GM23338 (cell line): ENCODE measurements around the gene SNX8. TPM values are rescaled to one million over a fixed set of nuclear protein-coding genes. Genes with fewer than 3 reads are reported as not detected.
A peak's percentile ranks its signal among the peaks of the same experiment; 100 is the strongest.

Experiments used
- ATAC-seq: fragments of 200-7000 bp; cut with Tn5 transposase; 3 replicates; pipeline ENCODE4 v1.9.1; 2020
- DNase-seq: peaks from one replicate; pipeline ENCODE4 v3.0.0-alpha.2; 2015; ENCODE audit warnings: low spot score
- H2AFZ ChIP-seq: fragments of 200-600 bp; sonication (generic); 2 replicates; pipeline ENCODE4 v1.8.0; 2016; ENCODE audit warnings: antibody characterized with exemption, mild to moderate bottlenecking, moderate library complexity
- H3F3A ChIP-seq: fragments of 200-600 bp; sonication (generic); replicated peaks from 2 replicates; pipeline ENCODE4 v1.8.0; 2017; ENCODE audit warnings: antibody characterized with exemption, mixed run types, low read depth
- H3K27ac ChIP-seq: fragments of 200-600 bp; sonication (generic); 2 replicates; pipeline ENCODE4 v1.6.1; 2016; ENCODE audit warnings: low read depth
- H3K27me3 ChIP-seq: fragments of 200-600 bp; sonication (generic); 2 replicates; pipeline ENCODE4 v1.8.0; 2016; ENCODE audit warnings: mild to moderate bottlenecking, mixed run types, moderate library complexity; ENCODE audit not compliant: insufficient read depth
- H3K36me3 ChIP-seq: fragments of 200-600 bp; sonication (generic); 2 replicates; pipeline ENCODE4 v1.8.0; 2016; ENCODE audit warnings: mild to moderate bottlenecking; ENCODE audit not compliant: insufficient read depth
- H3K4me1 ChIP-seq: fragments of 200-600 bp; sonication (generic); 2 replicates; pipeline ENCODE4 v1.8.0; 2016; ENCODE audit warnings: mild to moderate bottlenecking, moderate library complexity; ENCODE audit not compliant: insufficient read depth
- H3K4me2 ChIP-seq: fragments of 200-600 bp; sonication (generic); 2 replicates; pipeline ENCODE4 v1.7.1; 2017; ENCODE audit warnings: mixed run types
- H3K4me3 ChIP-seq: fragments of 200-600 bp; sonication (generic); 2 replicates; pipeline ENCODE4 v1.6.1; 2016; ENCODE audit warnings: mixed run types
- H3K79me2 ChIP-seq: fragments of 200-600 bp; sonication (generic); replicated peaks from 2 replicates; pipeline ENCODE4 v1.8.0; 2017; ENCODE audit warnings: mild to moderate bottlenecking; ENCODE audit not compliant: insufficient read depth
- H3K9me2 ChIP-seq: fragments of 200-600 bp; sonication (generic); 2 replicates; pipeline ENCODE4 v1.8.0; 2017; ENCODE audit not compliant: insufficient read depth
- H4K20me1 ChIP-seq: fragments of 200-600 bp; sonication (generic); replicated peaks from 2 replicates; pipeline ENCODE4 v1.8.0; 2017; ENCODE audit warnings: mild to moderate bottlenecking; ENCODE audit not compliant: insufficient read depth
- H3K27ac Mint-ChIP-seq: 2 replicates; pipeline ENCODE4 v1.8.0; 2020; ENCODE audit warnings: inconsistent platforms, mild to moderate bottlenecking, moderate library complexity, mixed read lengths
- H3K27me3 Mint-ChIP-seq: 3 replicates; pipeline ENCODE4 v1.8.0; 2022; ENCODE audit warnings: low read depth, mild to moderate bottlenecking, moderate library complexity, mixed read lengths, inconsistent platforms; ENCODE audit not compliant: insufficient read depth, poor library complexity
- H3K36me3 Mint-ChIP-seq: 3 replicates; pipeline ENCODE4 v1.8.0; 2021; ENCODE audit warnings: low read depth, mild to moderate bottlenecking, inconsistent platforms, moderate library complexity, mixed read lengths
- H3K4me1 Mint-ChIP-seq: 3 replicates; pipeline ENCODE4 v1.8.0; 2020; ENCODE audit warnings: mild to moderate bottlenecking, inconsistent platforms, mixed read lengths
- H3K4me3 Mint-ChIP-seq: 3 replicates; pipeline ENCODE4 v1.8.0; 2021; ENCODE audit warnings: moderate library complexity, mild to moderate bottlenecking, inconsistent platforms, mixed read lengths
- H3K9me3 Mint-ChIP-seq: 3 replicates; pipeline ENCODE4 v1.8.0; 2020; ENCODE audit warnings: moderate library complexity, mild to moderate bottlenecking, inconsistent platforms, mixed read lengths
- CREB1 ChIP-seq: fragments of 250-450 bp; sonication (Bioruptor Pico); IDR thresholded peaks from 2 replicates; pipeline ENCODE4 v1.5.0; 2020; ENCODE audit warnings: low read depth, mild to moderate bottlenecking, moderate library complexity
- CTCF ChIP-seq, 2 experiments: fragments of 200-600 bp in 1 of 2; sonication (generic) in 1 of 2; conservative IDR thresholded peaks; 2 replicates each; pipeline versions ENCODE4 v1.5.1 to v1.6.1; 2016 to 2017; ENCODE audit warnings: antibody characterized with exemption in 2 of 2, low read depth in 2 of 2, mild to moderate bottlenecking in 2 of 2, moderate library complexity in 1 of 2
- ETS1 ChIP-seq: IDR thresholded peaks from 2 replicates; pipeline ENCODE4 v1.6.1; 2016; ENCODE audit warnings: antibody characterized with exemption
- EZH2 ChIP-seq: fragments of 200-600 bp; sonication (generic); IDR thresholded peaks from one replicate; pipeline ENCODE4 v1.8.0; 2017; ENCODE audit warnings: antibody characterized with exemption, mild to moderate bottlenecking, low read depth; ENCODE audit not compliant: unreplicated experiment
- EZH2phosphoT487 ChIP-seq: fragments of 200-600 bp; sonication (generic); IDR thresholded peaks from one replicate; pipeline ENCODE4 v1.8.1; 2018; ENCODE audit warnings: antibody characterized with exemption; ENCODE audit not compliant: unreplicated experiment
- JUNB ChIP-seq: IDR thresholded peaks from one replicate; pipeline ENCODE4 v1.6.1; 2016; ENCODE audit warnings: antibody characterized with exemption; ENCODE audit not compliant: unreplicated experiment
- NANOG ChIP-seq: IDR thresholded peaks from 2 replicates; pipeline ENCODE4 v1.6.1; 2016; ENCODE audit warnings: antibody characterized with exemption, borderline replicate concordance
- POLR2AphosphoS5 ChIP-seq: IDR thresholded peaks from 2 replicates; pipeline ENCODE4 v1.6.1; 2016; ENCODE audit warnings: antibody characterized with exemption, low read depth
- REST ChIP-seq: IDR thresholded peaks from one replicate; pipeline ENCODE4 v1.6.1; 2018; ENCODE audit warnings: antibody characterized with exemption; ENCODE audit not compliant: unreplicated experiment
- STAT1 ChIP-seq: IDR thresholded peaks from one replicate; pipeline ENCODE4 v1.6.1; 2016; ENCODE audit warnings: antibody characterized with exemption; ENCODE audit not compliant: unreplicated experiment
- ZNF114 ChIP-seq: fragments of 250-450 bp; sonication (Bioruptor Pico); IDR thresholded peaks from 2 replicates; pipeline ENCODE4 v1.5.0; 2020; ENCODE audit warnings: mild to moderate bottlenecking, moderate library complexity
- ZNF331 ChIP-seq: fragments of 250-450 bp; sonication (Bioruptor Pico); IDR thresholded peaks from 2 replicates; pipeline ENCODE4 v1.5.0; 2020; ENCODE audit warnings: low read depth, mild to moderate bottlenecking, moderate library complexity
- ZNF462 ChIP-seq: fragments of 250-450 bp; sonication (Bioruptor Pico); IDR thresholded peaks from 2 replicates; pipeline ENCODE4 v1.5.0; 2020; ENCODE audit warnings: mild to moderate bottlenecking, moderate library complexity
- polyA plus RNA-seq: library from polyadenylated mRNA; unstranded; fragments of >200 nt; fragmentation: Nextera tagmentation; extraction: Ambion mirVana; gene quantifications from 2 replicates; pipeline ENCODE4 v1.2.1, GENCODE V29; 2016
- total RNA-seq: library from RNA; depleted of rRNA; stranded (reverse); fragments of >200 nt; shearing (Covaris generic); gene quantifications from 2 replicates; pipeline ENCODE4 v1.2.3, GENCODE V29; 2014

SNX8 gene
- total and polyA plus RNA-seq, 2 experiments from 2014 or later: 44.3 to 50.9 TPM

- H2AFZ ChIP-seq: no peak overlapping the region
- DNase-seq: no peak
- no peak for TF ChIP-seq ZNF331
- TF ChIP-seq NANOG: no peak
- TF ChIP-seq EZH2phosphoT487: no peak
- no peak for TF ChIP-seq CREB1
- no peak for TF ChIP-seq REST
- no peak for TF ChIP-seq POLR2AphosphoS5
- no peak for TF ChIP-seq EZH2
- TF ChIP-seq ETS1: no peak
- TF ChIP-seq ZNF462 (CRISPR knock-in tag): no peak
- TF ChIP-seq ZNF114 (CRISPR knock-in tag): no peak
- TF ChIP-seq STAT1: no peak
- no peak for TF ChIP-seq CTCF (conservative IDR thresholded peaks at IDR 0.05; ENCODE audit: low read depth in 2 of 2)
- no peak for TF ChIP-seq JUNB
- H3K79me2 ChIP-seq: no peaks in the 10 kb centered on the region
- peak overlapping the region; percentile 57 for H3K4me2 ChIP-seq
- H3K9me2 ChIP-seq: no peaks in the 10 kb centered on the region
- Mint-ChIP-seq H3K4me1 (peaks cover 6% of the 10 kb centered on the region), H3K27ac (no peak overlapping the region), H3K4me3 (no peak overlapping the region), H3K27me3 (peaks cover 2% of the 10 kb centered on the region), H3K36me3 (peaks cover 38% of the 10 kb centered on the region), H3K9me3 (peaks cover 11% of the 10 kb centered on the region)
- 0 out of 2 replicates have a peak, but pooled peaks cover 2% of the 10 kb centered on the region for H3K36me3 ChIP-seq
- peaks cover 14% of the 10 kb centered on the region; the same call in 1 of the 2 replicates for H3K4me1 ChIP-seq
- H3F3A ChIP-seq: 0 out of 2 replicates have a peak, but pooled peaks cover 3% of the 10 kb centered on the region
- peak overlapping the region; percentile 81 for H3K27ac ChIP-seq
- no peaks in the 10 kb centered on the region for H4K20me1 ChIP-seq
- no peaks in the 10 kb centered on the region for H3K27me3 ChIP-seq
- peak; percentile 19 for ATAC-seq
- no peak overlapping the region for H3K4me3 ChIP-seq
Measured at GRCh38 chr7:2269991-2270460, 44.2 kb downstream of the SNX8 start.
